ES-I3 (cell line): ENCODE measurements around the gene MORF4L2.
"Not testable (repeated sequence)": the region's sequence is repeated elsewhere in the genome, so short reads cannot be mapped to it uniquely, and the experiment has no call there.

ENCODE experiments used
- H3K36me3 ChIP-seq: 2 replicates; pipeline ENCODE4 v1.6.1; 2013; ENCODE audit warnings: mild to moderate bottlenecking, low read length, control low read depth, moderate library complexity; ENCODE audit not compliant: insufficient read depth
- H3K4me1 ChIP-seq: 2 replicates; pipeline ENCODE4 v1.6.1; 2013; ENCODE audit warnings: mild to moderate bottlenecking, control low read depth, low read length; ENCODE audit not compliant: insufficient read depth
- H3K9ac ChIP-seq: 2 replicates; pipeline ENCODE4 v1.6.1; 2013; ENCODE audit warnings: low read depth, mild to moderate bottlenecking, low read length, moderate library complexity
- H3K9me3 ChIP-seq: 2 replicates; pipeline ENCODE4 v1.6.1; 2013; ENCODE audit warnings: mild to moderate bottlenecking, low read length, moderate library complexity; ENCODE audit not compliant: control insufficient read depth, insufficient read depth

MORF4L2 gene

DNA sequence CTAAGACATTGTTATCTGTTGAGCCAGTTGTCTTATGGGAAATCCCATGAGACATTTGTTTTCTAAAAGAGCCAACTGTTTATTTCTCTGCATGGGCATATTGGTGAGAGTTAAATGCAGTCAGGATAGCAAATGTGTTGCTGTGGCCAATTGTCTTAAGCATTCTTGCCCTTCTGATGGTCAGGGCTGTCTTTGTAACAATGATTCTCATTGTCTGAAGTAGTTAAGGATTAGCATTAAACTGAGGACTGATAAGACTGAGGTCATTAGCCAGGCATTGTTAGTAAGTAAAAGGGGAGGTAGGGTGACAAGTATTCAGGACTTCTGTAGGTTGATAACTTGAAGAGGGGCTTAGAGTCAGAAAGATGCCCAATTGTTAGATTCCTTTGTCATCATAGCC is 11.2 kb upstream of the MORF4L2 start:
- no peaks in the 10 kb centered on the region for H3K36me3 ChIP-seq
- H3K9me3 ChIP-seq = no peaks in the 10 kb centered on the region
- H3K9ac ChIP-seq = no peak overlapping the region
- H3K4me1 ChIP-seq = peaks cover 15% of the 10 kb centered on the region

DNA sequence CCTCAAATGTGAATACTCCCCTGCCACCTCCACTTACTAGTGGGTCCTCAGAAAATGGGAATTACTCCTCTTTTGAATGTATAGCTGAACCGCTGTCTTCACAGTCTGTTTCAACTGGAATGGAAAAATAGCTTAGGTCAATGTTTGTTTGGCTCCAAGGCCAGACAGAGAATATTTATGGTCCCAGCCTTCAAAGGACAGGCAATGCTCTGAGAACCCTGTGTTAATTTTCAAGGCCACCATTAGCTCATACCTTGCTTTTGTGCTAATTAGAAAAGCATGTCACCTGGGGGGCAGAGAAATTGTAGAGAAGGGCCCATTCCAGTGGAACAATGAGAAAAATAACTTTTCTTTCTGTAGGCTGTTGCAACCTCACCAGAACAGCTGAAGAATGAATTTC is 4.6 kb upstream of the MORF4L2 start:
- Histone ChIP-seq H3K4me1 (no peaks in the 10 kb centered on the region), H3K36me3 (no peaks in the 10 kb centered on the region), H3K9me3 (no peaks in the 10 kb centered on the region), H3K9ac (no peak overlapping the region)

DNA sequence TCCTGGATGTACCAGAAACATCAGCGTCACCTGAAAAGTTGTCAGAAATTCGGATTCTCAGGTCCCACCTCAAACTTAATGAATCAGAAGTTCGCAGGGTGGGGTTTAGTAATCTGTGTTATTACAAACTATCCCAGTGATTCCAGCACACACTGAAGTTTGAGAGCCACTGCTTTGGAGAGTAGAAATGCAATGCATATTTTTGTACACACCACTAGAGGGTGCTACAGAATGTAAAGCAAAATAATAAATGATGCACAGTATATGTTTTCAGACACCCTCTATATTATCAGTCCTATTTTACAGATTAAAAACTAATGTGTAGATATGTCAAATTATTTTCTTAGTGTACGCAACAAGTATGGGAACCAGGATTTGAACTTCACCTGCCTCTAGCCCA is 2.4 kb upstream of the MORF4L2 start:
- no peaks in the 10 kb centered on the region for H3K9me3 ChIP-seq
- H3K4me1 ChIP-seq = 0 out of 2 replicates have a peak, but pooled peaks cover 6% of the 10 kb centered on the region
- H3K9ac ChIP-seq = no peak overlapping the region
- peaks cover 9% of the 10 kb centered on the region for H3K36me3 ChIP-seq

DNA sequence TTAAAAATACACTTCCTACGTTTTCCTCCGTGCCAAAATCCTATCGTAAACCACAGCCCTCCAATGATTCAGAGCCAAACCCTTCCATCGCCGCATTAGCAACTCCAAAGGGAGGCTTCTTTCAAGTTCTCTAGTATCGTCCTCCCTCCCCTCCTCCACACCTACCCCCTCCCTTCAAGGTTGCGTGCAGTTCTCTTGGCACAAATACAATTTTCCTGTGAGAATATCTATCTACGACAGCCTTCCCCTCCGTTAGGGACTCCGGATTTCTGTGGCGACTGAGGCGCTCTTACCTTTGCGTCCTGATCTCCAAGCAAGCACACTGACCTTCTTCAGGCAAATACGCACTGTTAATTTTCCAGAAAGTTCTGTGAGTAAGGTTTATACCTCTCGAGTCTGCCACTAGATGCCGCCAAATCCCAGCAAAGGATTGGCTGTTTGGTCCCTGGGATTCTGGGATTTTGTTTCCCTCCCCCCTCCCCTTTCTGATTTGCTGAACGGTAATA is 1.2 kb upstream of the MORF4L2 start:
- 0 out of 2 replicates have a peak, but pooled peaks cover 6% of the 10 kb centered on the region for H3K4me1 ChIP-seq
- H3K9ac ChIP-seq = peak overlapping the region; percentile 91
- H3K36me3 ChIP-seq = peaks cover 15% of the 10 kb centered on the region
- H3K9me3 ChIP-seq = no peaks in the 10 kb centered on the region

DNA sequence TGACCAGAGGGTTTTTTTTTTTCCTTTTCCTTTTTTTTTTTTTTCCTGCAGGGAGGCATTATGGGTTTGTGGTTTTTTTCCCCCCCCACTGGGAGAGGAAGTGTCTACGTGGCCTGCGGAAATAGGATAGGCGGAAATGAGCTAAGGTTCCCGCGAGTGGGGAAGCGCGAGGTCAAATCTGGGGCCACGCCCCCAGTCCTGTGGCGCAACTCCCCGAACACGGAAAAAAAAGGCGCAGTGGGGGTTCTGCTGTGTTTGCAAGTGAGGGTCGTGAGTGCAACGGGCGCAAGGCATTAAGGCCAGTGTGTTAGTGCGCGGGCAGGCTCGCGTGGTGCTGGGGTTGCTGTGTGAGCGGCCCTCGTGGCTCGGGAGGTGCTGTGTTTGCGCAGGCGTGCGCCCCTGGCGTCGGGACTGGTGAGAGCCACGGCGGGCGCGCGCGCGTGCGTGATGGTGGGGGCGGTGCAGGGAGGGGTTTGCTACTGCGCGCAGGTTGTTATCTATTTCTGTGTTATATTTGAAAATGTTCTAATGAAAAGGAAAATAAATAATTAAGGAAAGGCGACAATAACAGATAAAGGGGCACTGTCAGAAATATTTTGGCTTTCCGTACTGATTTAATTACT is 685 bp upstream of the MORF4L2 start:
- Histone ChIP-seq H3K4me1 (0 out of 2 replicates have a peak, but pooled peaks cover 6% of the 10 kb centered on the region), H3K9me3 (no peaks in the 10 kb centered on the region), H3K9ac (peak overlapping the region; percentile 91), H3K36me3 (peaks cover 15% of the 10 kb centered on the region)

DNA sequence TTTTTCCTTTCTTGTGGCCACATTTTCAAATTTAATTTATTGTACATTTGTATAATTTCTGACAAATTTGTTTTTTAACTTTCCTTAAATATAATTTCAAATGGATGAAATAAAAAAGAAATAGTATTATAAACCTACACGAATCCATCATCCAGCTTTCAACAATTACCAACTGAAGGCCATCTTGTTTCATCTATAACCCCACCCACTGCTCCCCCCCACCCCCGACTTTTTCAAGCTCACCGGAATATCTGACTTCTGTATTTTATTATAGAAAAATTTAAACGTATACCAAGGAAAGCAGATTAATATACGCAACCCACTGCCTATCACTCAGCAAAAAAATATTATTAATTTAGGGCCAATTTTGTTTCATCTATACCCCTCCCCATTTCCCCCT is 1.1 kb downstream of the MORF4L2 start:
- peak overlapping the region; percentile 94 for H3K9ac ChIP-seq
- H3K4me1 ChIP-seq = 0 out of 2 replicates have a peak, but pooled peaks cover 6% of the 10 kb centered on the region
- H3K36me3 ChIP-seq = peaks cover 27% of the 10 kb centered on the region
- no peaks in the 10 kb centered on the region for H3K9me3 ChIP-seq

DNA sequence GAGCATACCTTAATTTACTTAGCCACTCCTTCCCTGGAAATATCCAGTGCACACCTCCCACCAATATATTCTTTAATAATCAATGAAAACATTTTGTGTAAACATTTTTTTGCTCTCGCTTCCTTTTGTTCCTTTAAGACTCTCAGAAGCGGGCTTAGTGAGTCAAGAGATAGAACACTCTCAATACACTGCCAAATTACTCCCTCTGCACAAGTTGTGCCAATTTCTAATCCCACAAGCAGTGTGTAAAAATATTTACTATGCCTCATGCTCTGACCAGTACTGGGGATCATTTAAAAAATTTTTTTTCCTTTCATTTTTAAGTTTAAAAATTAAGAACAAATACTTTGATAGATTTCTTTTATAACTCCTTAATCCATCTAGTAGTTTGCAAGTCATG is 5.1 kb downstream of the MORF4L2 start:
- H3K9ac ChIP-seq = no peak overlapping the region
- 0 out of 2 replicates have a peak, but pooled peaks cover 6% of the 10 kb centered on the region for H3K4me1 ChIP-seq
- H3K9me3 ChIP-seq = no peaks in the 10 kb centered on the region
- H3K36me3 ChIP-seq = peaks cover 47% of the 10 kb centered on the region

DNA sequence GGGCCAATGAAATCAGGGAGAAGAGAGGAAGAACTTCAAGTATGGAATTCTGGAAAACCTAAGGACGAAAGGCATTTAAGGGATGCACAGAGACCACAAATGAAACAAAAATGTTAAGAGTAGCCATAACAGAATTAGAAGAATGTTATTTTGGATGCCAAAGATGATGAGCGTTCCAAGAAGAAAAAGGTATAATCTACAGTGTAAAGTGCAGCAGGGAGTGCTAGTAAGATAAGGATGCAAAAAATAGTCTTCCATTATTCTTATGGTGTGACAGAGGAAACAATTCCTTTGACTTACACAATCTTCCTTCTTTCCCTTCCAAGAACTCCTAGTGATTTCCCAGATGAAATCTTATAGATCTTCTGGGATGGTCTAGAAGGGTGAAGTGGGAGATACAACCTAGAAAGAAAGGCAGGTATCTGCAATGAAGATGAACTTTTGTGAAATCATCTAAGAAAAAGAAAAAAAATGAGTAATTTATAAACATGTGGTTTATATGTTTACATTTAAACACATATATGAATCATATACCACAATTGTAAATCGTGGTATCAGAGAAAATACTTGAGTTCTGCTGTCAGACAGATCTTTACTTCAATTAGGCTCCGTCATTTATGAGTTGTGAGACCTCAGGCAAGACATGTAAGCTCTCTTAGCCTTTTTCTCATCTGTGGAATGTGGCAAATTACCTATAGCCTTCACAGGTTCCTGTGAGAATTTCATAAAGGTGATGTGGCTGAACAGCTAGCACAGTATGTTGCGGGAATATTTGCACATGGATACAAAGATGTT is 8.1 kb downstream of the MORF4L2 start:
- peaks cover 5% of the 10 kb centered on the region for H3K4me1 ChIP-seq
- H3K9me3 ChIP-seq = no peaks in the 10 kb centered on the region
- no peak overlapping the region for H3K9ac ChIP-seq
- peaks cover 41% of the 10 kb centered on the region for H3K36me3 ChIP-seq

DNA sequence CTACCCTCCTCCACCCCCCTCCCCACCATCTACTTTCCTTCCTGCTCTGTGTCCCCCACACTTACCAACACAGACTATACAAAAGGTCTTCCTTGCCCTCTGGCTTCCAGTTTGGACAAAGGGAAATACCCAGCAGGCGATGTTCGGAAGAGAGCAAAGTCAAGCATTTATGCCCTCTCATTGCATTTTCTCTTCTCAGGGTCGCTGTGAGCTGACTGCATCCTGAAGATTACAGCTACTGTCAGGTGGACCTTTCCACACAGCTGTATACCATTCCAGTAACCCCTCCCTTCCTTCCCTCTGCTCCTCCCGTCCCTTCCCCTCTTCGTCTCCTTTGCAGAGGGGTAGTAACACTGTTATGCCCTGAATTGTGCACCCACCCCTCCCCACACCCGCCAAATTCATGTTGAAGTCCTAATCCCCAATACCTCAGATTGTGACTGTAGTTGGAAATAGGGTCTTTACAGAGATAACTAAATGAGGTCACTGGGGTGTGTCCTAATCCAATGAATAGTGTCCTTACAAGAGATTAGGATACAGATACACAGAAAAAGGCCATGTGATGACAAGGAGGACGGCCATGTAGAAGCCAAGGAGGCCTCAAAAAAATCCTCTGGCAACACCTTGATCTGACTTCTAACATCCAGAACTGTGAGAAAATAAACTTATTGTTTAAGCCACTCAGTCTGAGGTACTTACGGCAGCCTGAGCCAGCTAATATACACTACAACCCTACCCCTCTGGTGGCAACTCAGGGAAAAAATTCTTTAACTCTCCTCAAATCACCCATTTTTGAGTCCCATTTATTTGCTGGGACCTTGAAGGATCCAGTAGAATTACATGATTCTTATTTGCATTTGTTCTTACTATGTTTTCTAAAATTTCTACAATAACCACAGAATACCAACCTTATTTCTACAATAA is 11.7 kb downstream of the MORF4L2 start:
- Histone ChIP-seq H3K9me3 (no peaks in the 10 kb centered on the region), H3K36me3 (peaks cover 24% of the 10 kb centered on the region), H3K9ac (no peak overlapping the region), H3K4me1 (peaks cover 5% of the 10 kb centered on the region)

DNA sequence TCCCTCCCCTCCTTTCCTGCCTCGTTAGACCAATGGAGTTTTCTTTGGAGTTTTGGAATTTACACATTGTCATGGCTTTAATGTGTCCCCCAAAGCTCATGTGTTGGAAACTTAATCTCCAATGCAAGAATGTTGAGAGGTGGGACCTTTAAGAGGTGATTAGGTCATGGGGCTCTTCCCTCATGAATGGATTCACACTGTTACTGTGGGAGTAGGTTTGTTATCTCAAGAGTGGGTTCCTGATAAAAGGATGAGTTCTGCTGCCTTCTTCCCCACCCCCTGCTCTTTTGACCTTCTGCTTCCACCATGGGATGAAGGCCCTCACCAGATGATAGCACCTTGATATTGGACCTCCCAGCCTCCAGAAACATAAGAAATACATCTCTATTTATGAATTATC is 16.8 kb downstream of the MORF4L2 start:
- no peaks in the 10 kb centered on the region for H3K36me3 ChIP-seq
- H3K4me1 ChIP-seq = peaks cover 3% of the 10 kb centered on the region
- H3K9me3 ChIP-seq = no peaks in the 10 kb centered on the region
- H3K9ac ChIP-seq = no peak overlapping the region

DNA sequence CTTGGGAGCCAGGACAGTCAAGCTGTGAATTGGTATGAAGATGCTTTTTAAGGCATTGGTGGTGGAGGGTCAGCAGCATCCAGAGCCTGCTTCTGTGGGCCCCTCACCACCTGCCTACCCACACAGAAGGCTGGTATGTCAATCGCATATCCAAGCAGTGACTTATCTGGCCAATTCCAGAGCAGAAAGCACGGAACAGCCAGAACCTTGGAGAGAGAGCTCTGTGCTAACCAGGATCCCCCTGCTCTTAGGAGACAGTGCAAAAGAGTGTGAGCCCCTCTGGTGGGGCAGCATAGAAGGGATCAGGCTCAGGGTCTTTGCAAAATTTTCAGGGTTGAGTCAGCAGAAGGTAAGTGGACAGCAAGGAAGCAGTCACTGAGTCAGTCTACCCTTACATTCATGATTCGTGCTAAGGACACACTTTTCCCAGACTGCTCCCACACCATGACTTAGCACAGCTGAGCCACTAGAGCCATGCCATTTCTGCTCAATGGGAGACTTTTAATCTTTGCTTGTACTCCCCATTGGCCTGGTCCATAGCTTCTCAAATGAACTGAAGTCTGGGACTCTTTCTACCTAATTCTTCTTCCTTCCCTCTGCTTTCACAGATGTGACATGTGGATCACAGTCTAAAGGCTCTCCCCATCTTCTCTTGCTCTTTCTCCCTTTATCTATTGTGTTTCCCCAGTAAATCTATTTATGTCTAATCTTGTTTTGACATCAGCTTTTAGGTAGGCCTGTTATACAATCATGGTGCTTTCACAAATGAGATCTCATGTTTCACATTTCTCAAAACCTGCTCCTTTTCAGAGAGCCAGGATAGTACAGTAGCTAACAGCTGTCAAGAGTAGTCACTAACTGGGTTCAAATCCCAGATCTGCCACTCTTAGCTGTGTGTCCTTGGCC is 20.0 kb downstream of the MORF4L2 start:
- no peaks in the 10 kb centered on the region for H3K9me3 ChIP-seq
- no peak overlapping the region for H3K9ac ChIP-seq
- H3K36me3 ChIP-seq = no peaks in the 10 kb centered on the region
- peaks cover 8% of the 10 kb centered on the region; the same call in 1 of the 2 replicates for H3K4me1 ChIP-seq

DNA sequence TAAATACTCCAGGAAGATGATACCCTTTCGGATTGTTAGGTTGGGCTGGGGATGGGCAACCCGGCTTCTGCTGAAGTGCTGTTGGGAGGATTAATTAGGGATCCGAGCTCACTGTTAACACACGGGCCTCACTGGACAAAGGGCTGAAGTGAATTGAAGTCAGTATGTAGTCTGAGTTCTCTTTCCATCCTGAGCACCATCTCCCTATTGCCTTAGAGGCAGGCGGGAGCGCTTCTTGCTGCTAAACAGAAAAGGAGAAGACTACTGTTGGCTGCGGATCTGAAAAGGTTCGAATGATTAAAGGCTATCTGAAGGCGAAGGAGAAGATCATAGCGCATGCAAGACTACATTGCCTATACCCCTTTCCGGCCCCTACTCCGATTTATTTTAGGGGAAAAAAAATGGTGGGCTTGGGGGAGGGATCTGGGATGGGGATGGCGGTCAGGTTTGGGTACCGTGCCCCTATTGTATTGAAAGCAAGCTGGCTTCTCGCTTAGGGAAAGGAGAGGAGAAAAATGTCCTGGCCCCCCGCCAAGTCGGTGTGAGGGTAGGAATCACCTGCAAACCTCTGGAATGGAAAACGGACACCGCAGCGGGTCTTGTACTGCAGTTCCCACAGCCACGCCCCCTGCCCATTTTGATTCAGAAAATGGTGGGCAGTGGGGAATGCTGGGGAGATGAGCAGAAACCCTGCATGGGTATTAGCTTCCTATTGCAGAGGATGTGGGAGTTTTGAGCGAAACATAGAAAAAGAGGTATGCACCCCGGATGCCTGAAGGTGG is 22.3 kb downstream of the MORF4L2 start:
- Histone ChIP-seq H3K9me3 (no peaks in the 10 kb centered on the region), H3K36me3 (no peaks in the 10 kb centered on the region), H3K9ac (peak overlapping the region; percentile 65; the same call in 1 of the 2 replicates), H3K4me1 (peaks cover 8% of the 10 kb centered on the region; the same call in 1 of the 2 replicates)

DNA sequence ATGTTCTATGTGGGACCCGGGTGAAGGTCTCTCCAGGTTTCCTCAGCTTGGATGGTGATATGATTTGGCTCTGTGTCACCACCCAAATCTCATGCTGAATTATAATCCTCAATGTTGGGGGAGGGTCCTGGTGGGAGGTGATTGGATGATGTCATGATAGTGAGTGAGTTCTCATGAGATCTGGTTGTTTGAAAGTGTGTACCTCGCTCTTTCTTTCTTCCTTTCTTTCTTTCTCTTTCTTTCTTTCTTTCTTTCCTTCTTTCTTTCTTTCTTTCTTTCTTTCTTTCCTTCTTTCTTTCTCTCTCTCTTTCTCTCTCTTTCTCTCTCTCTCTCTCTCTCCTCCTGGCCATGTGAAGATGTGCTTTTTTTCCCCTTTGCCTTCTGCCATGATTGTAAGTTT is 27.0 kb downstream of the MORF4L2 start:
- peaks cover 13% of the 10 kb centered on the region; the same call in 1 of the 2 replicates for H3K4me1 ChIP-seq
- H3K36me3 ChIP-seq, H3K9ac ChIP-seq, H3K9me3 ChIP-seq: not testable (repeated sequence)
